ENCODE data around the gene SPIC. TPM values are rescaled to one million over a fixed set of nuclear protein-coding genes. Genes with fewer than 3 reads are reported as not detected.

SPIC gene
- total and polyA plus RNA-seq, 2 donors (not counting 3 experiments of a cell fraction or from before 2014, with no cell fraction given) = not detected

DNA sequence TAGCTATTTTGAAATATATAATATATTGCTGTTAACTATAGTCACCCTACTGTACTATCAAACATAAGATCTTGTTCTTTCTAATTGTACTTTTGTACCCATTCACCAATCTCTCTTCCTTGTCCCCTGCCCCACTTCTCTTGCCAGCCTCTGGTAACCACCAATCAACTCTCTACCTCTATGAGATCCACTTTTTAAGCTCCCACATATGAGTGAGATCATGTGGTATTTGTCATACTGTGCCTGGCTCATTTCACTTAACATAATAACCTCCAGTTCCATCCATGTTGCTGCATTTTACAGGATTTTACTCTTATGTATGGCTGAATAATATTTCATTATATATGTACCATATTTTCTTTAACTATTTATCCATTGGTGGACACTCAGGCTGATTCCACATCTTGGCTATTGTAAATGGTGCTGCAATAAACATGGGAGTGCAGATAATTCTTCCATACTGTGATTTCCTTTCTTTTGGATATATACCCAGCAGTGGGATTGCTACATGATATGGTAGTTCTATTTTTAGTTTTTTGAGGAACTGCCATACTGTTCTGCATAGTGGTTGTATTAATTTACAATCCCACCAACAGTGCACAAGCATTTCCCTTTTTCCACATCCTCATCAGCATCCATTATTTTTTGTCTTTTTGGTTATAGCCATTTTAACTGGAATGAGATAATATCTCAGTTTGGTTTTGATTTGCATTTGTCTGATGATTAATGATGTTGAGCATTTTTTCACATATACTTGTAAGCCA, 33.5 kb upstream of the SPIC start:
- H3K79me2 ChIP-seq (ENCODE audit: control insufficient read depth, insufficient read depth, low read length) = no peaks in the 10 kb centered on the region
- H3K4me2 ChIP-seq (ENCODE audit: insufficient read depth, low read length) = no peak overlapping the region
- no peak overlapping the region for H3K27ac ChIP-seq (ENCODE audit: insufficient read depth, low read depth, low read length)
- FAIRE-seq = no peak
- H3K9ac ChIP-seq (replicated peaks; ENCODE audit: extremely low read depth, insufficient read depth, low read length) = no peak overlapping the region
- no TSS peak for BruUV-seq (replicated peaks)
- H3K4me3 ChIP-seq (replicated peaks in 1 of 3; ENCODE audit: insufficient read depth in 1 of 3, low read depth in 1 of 3, low read length in 3 of 3) = no peak overlapping the region
- intact Hi-C loops (cut with micrococcal nuclease) = no loop called here
- no peaks in the 10 kb centered on the region for H4K20me1 ChIP-seq (replicated peaks; ENCODE audit: control insufficient read depth, extremely low read depth, insufficient read depth, low read length)
- no peaks in the 10 kb centered on the region for H3K27me3 ChIP-seq (ENCODE audit: control insufficient read depth in 2 of 2, insufficient read depth in 2 of 2, low read length in 2 of 2)
- no peak for DNase-seq (ENCODE audit: low read depth, low spot score)
- H3K4me1 ChIP-seq (ENCODE audit: control insufficient read depth, extremely low read depth, insufficient read depth, low read length) = no peaks in the 10 kb centered on the region
- ChIA-PET CTCF (no interaction called here), POLR2A (no interaction called here)
- H2AFZ ChIP-seq (ENCODE audit: low read depth, low read length) = no peak overlapping the region
- H3K36me3 ChIP-seq (ENCODE audit: control insufficient read depth in 2 of 2, extremely low read depth in 1 of 2, insufficient read depth in 2 of 2, low read length in 2 of 2) = no peaks in the 10 kb centered on the region
- H3K9me3 ChIP-seq (replicated peaks; ENCODE audit: control insufficient read depth, insufficient read depth, low read length) = no peaks in the 10 kb centered on the region
- H3K9me1 ChIP-seq (replicated peaks; ENCODE audit: control insufficient read depth, extremely low read depth, insufficient read depth, low read length) = no peaks in the 10 kb centered on the region
- dilution Hi-C loops (cut with MboI; ENCODE audit: extremely low pct_ligation_motif_present, low sequenced_read_pairs) = no loop called here
- TF ChIP-seq FOS (IDR thresholded peaks at IDR 0.05; ENCODE audit: borderline replicate concordance, insufficient read depth, low read length) (no peak), POLR2A (IDR thresholded peaks at IDR 0.05; ENCODE audit: low read depth, low read length) (no peak), CTCF (IDR thresholded peaks at IDR 0.05; ENCODE audit: extremely low read depth in 1 of 2, insufficient read depth in 1 of 2, low read depth in 1 of 2, low read length in 2 of 2) (no peak), EZH2 (IDR thresholded peaks at IDR 0.05; ENCODE audit: borderline replicate concordance, low read depth, low read length, severe bottlenecking) (no peak), POLR2AphosphoS5 (IDR thresholded peaks at IDR 0.05; ENCODE audit: insufficient read depth, low read depth, low read length) (no peak), GATA2 (IDR thresholded peaks at IDR 0.05; ENCODE audit: insufficient read depth, insufficient read length, low read depth, low read length) (no peak), MYC (IDR thresholded peaks at IDR 0.05; ENCODE audit: low read depth, low read length) (no peak), JUN (IDR thresholded peaks at IDR 0.05; ENCODE audit: borderline replicate concordance, insufficient read depth, insufficient read length, low read depth) (no peak)
- TF ChIP-seq, protein P1, sequence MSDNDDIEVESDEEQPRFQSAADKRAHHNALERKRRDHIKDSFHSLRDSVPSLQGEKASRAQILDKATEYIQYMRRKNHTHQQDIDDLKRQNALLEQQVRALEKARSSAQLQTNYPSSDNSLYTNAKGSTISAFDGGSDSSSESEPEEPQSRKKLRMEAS (IDR thresholded peaks at IDR 0.05; ENCODE audit: insufficient read depth, insufficient read length) = no peak

All from endothelial cell of umbilical vein (primary cell).